Astrocyte of the spinal cord (primary cell): Measurements from ENCODE around the gene MXD4.
A peak's percentile ranks its signal among the peaks of the same experiment; 100 is the strongest.
"Not testable (repeated sequence)": the region's sequence is repeated elsewhere in the genome, so short reads cannot be mapped to it uniquely, and the experiment has no call there.

Experiments
- DNase-seq: peaks from one replicate; pipeline ENCODE4 v3.0.0; 2011; ENCODE audit warnings: low read depth, low spot score
- H3K4me3 ChIP-seq: 2 replicates; pipeline ENCODE4 v1.5.1; 2011; ENCODE audit warnings: low read depth, mild to moderate bottlenecking, low read length, moderate library complexity
- in situ Hi-C: cut with HindIII; loops from 2 replicates; pipeline ENCODE4 v1.10.0; 2017; ENCODE audit warnings: low sequenced_read_pairs
- TF ChIP-seq, protein P1 (sequence below): IDR thresholded peaks from 2 replicates; pipeline ENCODE4 v1.5.1; 2012; ENCODE audit warnings: low read depth, mild to moderate bottlenecking, low read length, inconsistent platforms

The MXD4 gene

DNA sequence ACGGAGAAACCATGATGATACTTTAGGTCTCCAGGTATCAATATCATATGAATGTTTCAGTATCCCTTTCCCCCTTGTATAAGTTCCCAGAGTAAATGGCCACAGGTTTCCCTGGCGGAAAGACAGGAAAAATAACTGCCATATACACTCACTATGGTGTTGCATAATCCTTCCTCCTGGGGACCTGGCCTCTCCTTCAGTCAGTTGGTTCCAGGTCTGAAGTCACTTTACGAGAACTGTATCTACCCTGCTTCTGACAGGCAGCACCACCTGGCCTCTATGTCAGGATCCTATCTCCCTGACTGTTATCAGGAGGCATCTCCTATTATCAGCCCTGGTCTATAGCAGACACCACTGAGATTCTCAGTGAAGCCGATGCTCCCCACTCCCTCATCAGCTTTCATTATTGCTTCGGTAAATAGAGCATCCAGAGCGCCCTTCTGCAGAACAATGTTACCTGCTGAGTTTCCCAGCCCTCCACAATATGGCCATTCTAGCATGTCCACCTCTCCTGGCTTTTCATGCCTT lies 42.6 kb downstream of the MXD4 start:
- H3K4me3 ChIP-seq: no peak overlapping the region
- no peak for DNase-seq
- TF ChIP-seq, protein P1, sequence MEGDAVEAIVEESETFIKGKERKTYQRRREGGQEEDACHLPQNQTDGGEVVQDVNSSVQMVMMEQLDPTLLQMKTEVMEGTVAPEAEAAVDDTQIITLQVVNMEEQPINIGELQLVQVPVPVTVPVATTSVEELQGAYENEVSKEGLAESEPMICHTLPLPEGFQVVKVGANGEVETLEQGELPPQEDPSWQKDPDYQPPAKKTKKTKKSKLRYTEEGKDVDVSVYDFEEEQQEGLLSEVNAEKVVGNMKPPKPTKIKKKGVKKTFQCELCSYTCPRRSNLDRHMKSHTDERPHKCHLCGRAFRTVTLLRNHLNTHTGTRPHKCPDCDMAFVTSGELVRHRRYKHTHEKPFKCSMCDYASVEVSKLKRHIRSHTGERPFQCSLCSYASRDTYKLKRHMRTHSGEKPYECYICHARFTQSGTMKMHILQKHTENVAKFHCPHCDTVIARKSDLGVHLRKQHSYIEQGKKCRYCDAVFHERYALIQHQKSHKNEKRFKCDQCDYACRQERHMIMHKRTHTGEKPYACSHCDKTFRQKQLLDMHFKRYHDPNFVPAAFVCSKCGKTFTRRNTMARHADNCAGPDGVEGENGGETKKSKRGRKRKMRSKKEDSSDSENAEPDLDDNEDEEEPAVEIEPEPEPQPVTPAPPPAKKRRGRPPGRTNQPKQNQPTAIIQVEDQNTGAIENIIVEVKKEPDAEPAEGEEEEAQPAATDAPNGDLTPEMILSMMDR: no peak
- in situ Hi-C loops: no loop called here

DNA sequence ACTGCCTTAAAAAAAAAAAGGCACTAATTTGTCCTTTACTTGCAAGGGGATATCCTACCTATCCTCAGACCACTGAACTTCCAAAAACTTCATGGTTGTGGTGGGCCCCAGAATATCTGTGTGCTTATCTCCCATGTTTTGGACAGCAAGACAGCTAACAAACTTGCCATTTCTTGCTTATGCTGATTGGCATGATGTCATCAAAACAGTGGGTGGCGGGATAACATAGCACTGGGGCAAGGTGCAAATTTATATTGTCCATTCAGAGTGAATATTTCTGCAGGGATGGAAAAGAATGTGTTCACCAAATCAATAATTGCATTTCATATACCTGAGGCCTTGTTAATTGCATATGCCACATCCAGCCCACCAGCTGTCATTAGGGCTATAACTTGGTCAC lies 43.5 kb downstream of the MXD4 start:
- DNase-seq: no peak
- TF ChIP-seq, protein P1: no peak
- in situ Hi-C loops: no loop called here
- no peak overlapping the region for H3K4me3 ChIP-seq

DNA sequence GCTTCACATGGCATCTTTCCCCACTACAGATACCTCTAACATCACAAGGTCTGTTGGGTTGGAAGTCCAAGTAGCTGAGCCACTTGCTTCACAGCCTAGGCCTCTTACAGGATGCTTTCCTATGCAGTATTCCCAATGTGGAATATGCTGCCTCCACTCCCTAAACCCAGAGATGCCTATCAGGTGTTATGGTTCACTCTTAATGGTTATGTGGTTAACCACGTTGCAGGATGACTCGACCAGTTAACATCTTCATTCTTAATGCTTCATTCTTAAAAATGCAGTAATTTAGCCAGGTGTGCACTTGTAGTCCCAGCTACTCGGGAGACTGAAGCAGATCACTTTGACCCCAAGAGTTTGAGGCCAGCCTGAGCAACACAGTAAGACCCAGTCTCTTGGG lies 44.2 kb downstream of the MXD4 start:
- in situ Hi-C loops: no loop called here
- DNase-seq: peak; percentile 40
- H3K4me3 ChIP-seq: no peak overlapping the region
- TF ChIP-seq, protein P1: no peak

GRCh38 chr4:2212831-2213230 lies 49.1 kb downstream of the MXD4 start:
- TF ChIP-seq, protein P1: no peak
- no peak overlapping the region for H3K4me3 ChIP-seq
- DNase-seq: no peak
- in situ Hi-C loops: no loop called here

- DNase-seq, in situ Hi-C loops: not testable (repeated sequence)
These were observed 59.1 kb downstream of the MXD4 start for GRCh38 chr4:2202789-2203188.

More at GRCh38 chr4:2202789-2203188, 59.1 kb downstream of the MXD4 start:
- H3K4me3 ChIP-seq: not testable (repeated sequence)
